H1 (cell line): Measurements from ENCODE around the gene CPEB1.

ENCODE experiments used
- CTCF ChIP-seq, 3 experiments: IDR thresholded peaks; 1 replicate in 2 of 3; 2 replicates in 1 of 3; pipeline versions ENCODE4 v1.5.1 to v1.6.1; 2011; ENCODE audit warnings: low read length in 3 of 3, mild to moderate bottlenecking in 3 of 3, inconsistent platforms in 2 of 3, low read depth in 1 of 3, moderate library complexity in 1 of 3; ENCODE audit not compliant: insufficient read depth in 1 of 3; ENCODE audit errors: control extremely low read depth in 1 of 3
- KDM5A ChIP-seq: fragments of 200-600 bp; IDR thresholded peaks from 2 replicates; pipeline ENCODE4 v1.7.1; 2012; ENCODE audit warnings: mild to moderate bottlenecking, low read length, inconsistent platforms, mixed read lengths
- NANOG ChIP-seq: IDR thresholded peaks from 2 replicates; pipeline ENCODE4 v1.6.1; 2011; ENCODE audit warnings: low read length, low read depth, mild to moderate bottlenecking, inconsistent platforms; ENCODE audit not compliant: insufficient read depth, poor library complexity, severe bottlenecking
- POU5F1 ChIP-seq: IDR thresholded peaks from 2 replicates; pipeline ENCODE4 v1.6.1; 2011; ENCODE audit warnings: low read depth, mild to moderate bottlenecking, low read length, moderate library complexity
- RAD21 ChIP-seq, 2 experiments: IDR thresholded peaks in 1 of 2; conservative IDR thresholded peaks in 1 of 2; 2 replicates each; pipeline ENCODE4 v1.6.1; 2011; ENCODE audit warnings: low read depth in 2 of 2, low read length in 2 of 2, improper control_type of control experiment in 1 of 2, inconsistent platforms in 1 of 2, mild to moderate bottlenecking in 1 of 2, moderate library complexity in 1 of 2
- RXRA ChIP-seq: IDR thresholded peaks from 2 replicates; pipeline ENCODE4 v1.6.1; 2011; ENCODE audit warnings: low read depth, mild to moderate bottlenecking, low read length, moderate library complexity; ENCODE audit not compliant: insufficient read depth
- TAF1 ChIP-seq: IDR thresholded peaks from 2 replicates; pipeline ENCODE4 v1.6.1; 2011; ENCODE audit warnings: mild to moderate bottlenecking, low read depth, low read length
- USF2 ChIP-seq: IDR thresholded peaks from 2 replicates; pipeline ENCODE4 v1.6.1; 2011; ENCODE audit warnings: low read length, improper control_type of control experiment
- TF ChIP-seq, protein P1 (sequence below): IDR thresholded peaks from 2 replicates; pipeline ENCODE4 v1.6.1; 2012; ENCODE audit warnings: inconsistent platforms

GRCh38 chr15:82558502-82558901 is 88.7 kb downstream of the CPEB1 start:
- TF ChIP-seq RXRA, result no peak
- no peak for TF ChIP-seq KDM5A
- TF ChIP-seq, protein P1, sequence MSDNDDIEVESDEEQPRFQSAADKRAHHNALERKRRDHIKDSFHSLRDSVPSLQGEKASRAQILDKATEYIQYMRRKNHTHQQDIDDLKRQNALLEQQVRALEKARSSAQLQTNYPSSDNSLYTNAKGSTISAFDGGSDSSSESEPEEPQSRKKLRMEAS, result no peak
- no peak for TF ChIP-seq CTCF (IDR thresholded peaks at IDR 0.05; ENCODE audit: control extremely low read depth in 1 of 3, insufficient read depth in 1 of 3, low read depth in 1 of 3, low read length in 3 of 3)
- no peak for TF ChIP-seq TAF1
- TF ChIP-seq POU5F1, result no peak
- TF ChIP-seq NANOG, result no peak
- TF ChIP-seq RAD21 (IDR thresholded peaks at IDR 0.05 in 1 of 2, conservative IDR thresholded peaks at IDR 0.05 in 1 of 2; ENCODE audit: low read depth in 2 of 2, low read length in 2 of 2), result no peak
- TF ChIP-seq USF2, result no peak
